Psoas muscle (tissue), 8 donors: ENCODE data around the gene CADM1. TPM values are rescaled to one million over a fixed set of nuclear protein-coding genes. Genes with fewer than 3 reads are reported as not detected.
A peak's percentile ranks its signal among the peaks of the same experiment; 100 is the strongest.

ENCODE experiments used
- ATAC-seq, 4 donors: fragments of 200-7000 bp; cut with Tn5 transposase; one replicate each; pipeline ENCODE4 v1.9.1; 2020; ENCODE audit warnings: moderate library complexity in 3 of 4, mild to moderate bottlenecking in 2 of 4
- DNase-seq, 2 donors: peaks; one replicate each; pipeline ENCODE4 v3.0.0-alpha.2; 2020
- H3K27ac ChIP-seq: fragments of 200-600 bp; one replicate; pipeline ENCODE4 v1.8.0; 2022
- H3K27me3 ChIP-seq, 3 donors: fragments of 200-600 bp in 1 of 3; one replicate each; pipeline versions ENCODE4 v1.6.1 to v1.8.0; 2013 to 2022; ENCODE audit warnings: low read length in 2 of 3, mild to moderate bottlenecking in 2 of 3, moderate library complexity in 1 of 3; ENCODE audit not compliant: insufficient read depth in 3 of 3
- H3K36me3 ChIP-seq, 2 donors: fragments of 200-600 bp in 1 of 2; one replicate each; pipeline versions ENCODE4 v1.6.1 to v1.8.0; 2013 to 2022; ENCODE audit warnings: low read depth in 1 of 2, mild to moderate bottlenecking in 1 of 2, moderate library complexity in 1 of 2; ENCODE audit not compliant: insufficient read depth in 1 of 2
- H3K4me1 ChIP-seq: fragments of 200-600 bp; one replicate; pipeline ENCODE4 v1.8.0; 2022
- H3K4me3 ChIP-seq: fragments of 200-600 bp; one replicate; pipeline ENCODE4 v1.8.0; 2022; ENCODE audit warnings: mild to moderate bottlenecking
- H3K9me3 ChIP-seq: fragments of 200-600 bp; one replicate; pipeline ENCODE4 v1.8.0; 2022
- CTCF ChIP-seq: fragments of 200-600 bp; IDR thresholded peaks from one replicate; pipeline ENCODE4 v1.8.0; 2022; ENCODE audit warnings: antibody characterized with exemption
- WGBS, 3 donors: extraction: QIAGEN DNeasy Blood & Tissue Kit; methylation state at CpG; one replicate each; pipeline versions ENCODE4 v1.1.6 to v1.1.7; 2013; 5-methylcytosine and 5-hydroxymethylcytosine counted together
- intact Hi-C, 2 donors: fragments of 100-400 bp; cut with DNase I; formaldehyde crosslinking; loops; one replicate each; pipeline versions ENCODE4 v1.11.0 to v1.14.2; 2022
- polyA plus RNA-seq, 3 donors: library from polyadenylated mRNA; stranded (reverse); fragments of 200-250 nt; gene quantifications; one replicate each; pipeline ENCODE4 v1.2.3, GENCODE V29; 2013
- total RNA-seq, 4 donors: library from RNA; stranded (reverse); fragmentation: NEBNext Ultra II Directional in 2 of 4; extraction: Animal tissue kit (Norgen Biotek cat#: 25700) in 2 of 4; gene quantifications; one replicate each; pipeline versions ENCODE4 v1.2.1 to v1.2.4, GENCODE V29; 2021 to 2023
- donor health status: healthy with polysubstance abuse.
- donor health status: DM: no; HTN: no; CAD: no; lungs with moderate emphysema.
- donor health status: Bipolar disorder and iron deficiency.
- donor health status: healthy.
- donor health status: DM: yes; HTN: yes; CAD: no.
- donor health status: DM: no; HTN: no; CAD: no.
- donor health status: DM: no; HTN: no; CAD: no.
- donor health status: DM: yes; HTN: yes; CAD: no.

Gene CADM1
- total and polyA plus RNA-seq, 7 donors, result 3.1 to 12.4 (median 9.5) TPM

DNA sequence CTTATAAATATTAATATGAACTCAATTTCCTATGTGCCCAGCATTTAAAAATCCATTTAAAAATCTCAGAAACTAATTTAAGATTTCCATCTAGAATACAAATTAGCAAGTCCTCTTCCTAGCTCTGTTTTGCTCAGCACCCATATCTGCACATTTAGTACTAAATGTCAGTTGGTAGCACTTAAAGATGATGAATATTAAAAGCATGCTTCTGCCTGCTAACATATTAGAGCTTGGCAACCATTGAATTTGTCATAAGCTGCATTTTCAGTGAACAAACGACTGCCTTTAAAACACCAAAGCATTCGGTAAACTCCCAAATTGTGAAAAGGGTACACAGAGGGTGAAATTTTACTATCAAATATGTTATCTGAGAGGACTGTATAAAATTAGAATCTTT is 177.7 kb downstream of the CADM1 start:
- no peak overlapping the region for H3K27ac ChIP-seq
- no peaks in the 10 kb centered on the region for H3K36me3 ChIP-seq
- ATAC-seq (no peak), DNase-seq (no peak)
- peaks cover 11% of the 10 kb centered on the region for H3K4me1 ChIP-seq
- no peaks in the 10 kb centered on the region for H3K9me3 ChIP-seq
- no peak for TF ChIP-seq CTCF
- H3K27me3 ChIP-seq, result no peaks in the 10 kb centered on the region
- WGBS, 3 donors, result 90 to 92% (median 90%) methylated on average over 2 of the region's 2 CpGs
- intact Hi-C loops, result loop anchor here (5.0 to 10.0 kb wide), 2 partner anchors 338 to 946 kb away; no protein-coding TSS in a partner anchor
- no peak overlapping the region for H3K4me3 ChIP-seq

DNA sequence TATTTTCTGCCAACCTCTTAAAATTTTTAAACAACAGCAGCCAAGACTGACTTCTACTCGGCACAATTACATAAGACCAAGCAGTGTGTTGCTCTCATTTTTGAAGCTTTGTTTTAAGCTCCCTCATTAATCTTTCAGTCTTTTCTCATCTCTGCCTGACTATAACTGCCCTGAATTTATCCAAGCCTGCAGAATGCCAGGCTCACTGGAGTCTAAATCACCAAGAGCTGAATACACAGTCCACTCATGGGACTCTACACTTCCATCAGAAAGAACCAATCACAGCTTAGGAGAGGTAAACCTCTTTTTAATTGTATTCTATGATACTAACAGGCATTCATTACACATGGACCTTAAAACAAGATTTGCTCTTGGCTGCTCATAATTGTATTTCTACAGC is 178.7 kb downstream of the CADM1 start:
- 64 to 79% (median 68%) methylated on average over 1 of the region's 1 CpG for WGBS, 3 donors
- no peak for ATAC-seq

GRCh38 chr11:115324581-115325432 is 179.4 kb downstream of the CADM1 start:
- TF ChIP-seq CTCF, result peak; percentile 84
- intact Hi-C loops, result loop anchor here (2.0 to 10.0 kb wide), 6 partner anchors 340 to 952 kb away; no protein-coding TSS in a partner anchor
- peak; percentile 78 to 96 (median 86) for ATAC-seq
- H3K4me3 ChIP-seq, result peak overlapping the region; percentile 39
- H3K27ac ChIP-seq, result no peak overlapping the region
- 29 to 39% (median 35%) methylated on average over 12 of the region's 12 CpGs for WGBS, 3 donors
- no peak for DNase-seq
- H3K9me3 ChIP-seq, result no peaks in the 10 kb centered on the region
- peaks cover 11% of the 10 kb centered on the region for H3K4me1 ChIP-seq
- no peaks in the 10 kb centered on the region for H3K27me3 ChIP-seq
- H3K36me3 ChIP-seq, result no peaks in the 10 kb centered on the region

More for the DNA sequence above, 178.7 kb downstream of the CADM1 start:
- Histone ChIP-seq H3K36me3 (no peaks in the 10 kb centered on the region), H3K27me3 (no peaks in the 10 kb centered on the region), H3K4me3 (no peak overlapping the region), H3K9me3 (no peaks in the 10 kb centered on the region), H3K4me1 (peaks cover 11% of the 10 kb centered on the region), H3K27ac (no peak overlapping the region)
- intact Hi-C loops, result loop anchor here (2.0 to 10.0 kb wide), 3 partner anchors 339 to 951 kb away; no protein-coding TSS in a partner anchor
- TF ChIP-seq CTCF, result no peak
- DNase-seq, result no peak

DNA sequence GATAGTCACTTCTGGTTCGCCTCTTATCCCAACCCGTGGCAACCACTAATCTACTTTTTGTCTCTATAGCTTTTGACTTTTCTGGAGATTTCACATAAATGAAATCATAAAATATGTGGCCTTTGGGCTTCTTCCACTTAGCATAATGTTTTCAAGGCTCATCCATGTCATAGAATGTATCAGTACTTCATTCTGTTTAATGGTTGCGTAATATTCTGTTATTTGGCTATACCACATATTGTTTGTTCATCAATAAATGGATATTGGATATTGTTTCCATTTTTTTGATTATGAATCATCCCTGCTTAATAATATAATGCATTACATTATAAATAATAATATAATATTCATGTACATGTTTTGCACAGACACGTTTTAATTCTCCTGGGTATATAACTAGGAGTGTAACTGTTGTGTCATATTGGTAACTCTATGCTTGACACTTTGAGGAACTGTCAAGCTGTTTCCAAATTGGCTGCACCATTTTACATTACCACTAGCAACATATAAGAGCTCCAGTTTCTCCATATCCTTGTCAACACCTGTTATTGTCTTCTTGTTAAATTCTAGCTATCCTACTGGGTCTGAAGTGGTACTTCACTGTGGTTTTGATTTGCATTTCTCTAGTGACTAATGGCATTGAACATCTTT is 181.5 kb downstream of the CADM1 start:
- Histone ChIP-seq H3K36me3 (no peaks in the 10 kb centered on the region), H3K27me3 (no peaks in the 10 kb centered on the region), H3K27ac (no peak overlapping the region), H3K4me1 (peaks cover 17% of the 10 kb centered on the region), H3K4me3 (no peak overlapping the region), H3K9me3 (no peaks in the 10 kb centered on the region)
- no peak for TF ChIP-seq CTCF
- WGBS, 3 donors, result 45 to 74% (median 48%) methylated on average over 4 of the region's 4 CpGs
- intact Hi-C loops, result loop anchor here (5.0 to 10.0 kb wide), 4 partner anchors 342 to 900 kb away; no protein-coding TSS in a partner anchor
- ATAC-seq, result peak in 3 of 4 donors; percentile 47 to 54 (median 54)
- DNase-seq, result no peak
